HG03439 (cell line): ENCODE measurements around the gene BATF.
"Not testable (repeated sequence)": the region's sequence is repeated elsewhere in the genome, so short reads cannot be mapped to it uniquely, and the experiment has no call there.

Experiments used
- ATAC-seq: cut with Tn5 transposase; IDR thresholded peaks from one replicate; pipeline ENCODE4 v1.9.1; 2021; ENCODE audit warnings: mild to moderate bottlenecking, moderate library complexity; ENCODE audit not compliant: unreplicated experiment

BATF gene, protein sequence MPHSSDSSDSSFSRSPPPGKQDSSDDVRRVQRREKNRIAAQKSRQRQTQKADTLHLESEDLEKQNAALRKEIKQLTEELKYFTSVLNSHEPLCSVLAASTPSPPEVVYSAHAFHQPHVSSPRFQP

DNA sequence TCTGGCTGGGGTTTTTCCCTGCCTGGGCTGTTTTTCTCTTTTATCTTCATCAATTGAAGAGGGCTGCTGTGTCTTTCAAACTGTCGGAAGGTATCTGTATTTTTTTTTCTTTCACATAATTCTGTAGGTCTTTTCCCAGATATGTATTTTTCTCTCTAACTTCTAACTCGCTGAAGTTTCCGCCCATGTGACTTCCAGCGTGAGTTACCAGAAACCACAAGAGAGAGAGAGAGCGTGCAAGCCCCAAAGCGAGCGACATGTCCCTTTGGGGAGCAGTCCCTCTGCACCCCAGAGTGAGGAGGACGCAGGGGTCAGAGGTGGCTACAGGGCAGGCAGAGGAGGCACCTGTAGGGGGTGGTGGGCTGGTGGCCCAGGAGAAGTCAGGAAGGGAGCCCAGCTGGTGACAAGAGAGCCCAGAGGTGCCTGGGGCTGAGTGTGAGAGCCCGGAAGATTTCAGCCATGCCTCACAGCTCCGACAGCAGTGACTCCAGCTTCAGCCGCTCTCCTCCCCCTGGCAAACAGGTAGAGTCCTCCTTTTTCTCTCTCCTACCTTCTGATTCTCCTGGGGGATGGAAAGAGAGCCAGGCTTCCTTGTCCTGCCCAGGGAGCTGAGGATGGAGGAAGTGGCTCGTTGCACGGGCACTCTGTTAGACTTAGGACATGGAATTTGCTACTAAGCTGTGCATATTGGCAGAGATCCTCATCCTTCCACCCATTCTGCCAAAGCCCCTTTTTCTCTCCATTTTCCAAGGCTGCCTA is at the start of gene BATF:
BATF (plus strand) TSS at position 246 of the 759 bp plus-strand sequence; CDS start at position 460, 214 bp downstream.
- peak; percentile 46 for ATAC-seq

DNA sequence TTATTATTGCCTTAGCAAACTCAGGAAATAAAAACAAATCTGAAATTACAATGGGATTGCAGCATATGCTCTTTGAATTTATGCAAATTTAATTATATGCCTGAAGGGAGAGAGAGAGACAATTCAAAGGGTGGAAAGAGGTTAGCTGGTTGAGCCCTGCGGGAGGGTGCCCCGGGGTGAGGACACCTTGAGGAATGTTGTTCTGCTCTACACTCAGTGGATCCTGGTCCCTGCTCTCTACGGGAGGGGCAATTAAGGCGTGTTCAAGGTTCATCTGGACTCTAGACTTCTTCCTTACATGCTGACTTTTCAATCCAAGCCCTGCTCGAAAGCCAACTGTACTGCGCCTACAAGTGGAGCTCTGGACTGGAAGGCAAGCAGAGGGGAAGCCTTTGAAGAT is 48.1 kb upstream of the BATF start:
- not testable (repeated sequence) for ATAC-seq

GRCh38 chr14:75476274-75476995 is 45.8 kb upstream of the BATF start:
- no peak for ATAC-seq

DNA sequence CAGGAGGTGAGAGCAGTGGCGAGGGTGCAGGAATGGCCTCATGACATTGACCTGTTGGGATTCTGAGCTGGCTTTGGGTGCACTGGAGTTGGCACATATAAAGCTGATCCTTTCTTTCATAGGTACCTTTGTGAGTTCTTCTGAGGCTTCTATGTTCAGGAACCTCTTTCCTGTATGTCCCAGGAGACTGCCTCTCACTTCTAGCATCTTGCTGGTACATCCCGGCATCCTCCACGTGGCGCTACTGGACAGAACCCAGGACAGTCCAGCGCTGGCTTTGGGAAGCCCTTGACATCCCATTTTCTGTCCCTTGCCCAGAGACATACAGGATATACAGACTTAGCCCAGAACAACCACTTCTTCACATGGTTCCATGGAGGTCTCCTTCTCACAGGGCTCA is 44.4 kb upstream of the BATF start:
- no peak for ATAC-seq

- no peak for ATAC-seq
Measured at GRCh38 chr14:75479770-75480600, 42.3 kb upstream of the BATF start.

- ATAC-seq = no peak
Measured at GRCh38 chr14:75482366-75482765, 39.9 kb upstream of the BATF start.

DNA sequence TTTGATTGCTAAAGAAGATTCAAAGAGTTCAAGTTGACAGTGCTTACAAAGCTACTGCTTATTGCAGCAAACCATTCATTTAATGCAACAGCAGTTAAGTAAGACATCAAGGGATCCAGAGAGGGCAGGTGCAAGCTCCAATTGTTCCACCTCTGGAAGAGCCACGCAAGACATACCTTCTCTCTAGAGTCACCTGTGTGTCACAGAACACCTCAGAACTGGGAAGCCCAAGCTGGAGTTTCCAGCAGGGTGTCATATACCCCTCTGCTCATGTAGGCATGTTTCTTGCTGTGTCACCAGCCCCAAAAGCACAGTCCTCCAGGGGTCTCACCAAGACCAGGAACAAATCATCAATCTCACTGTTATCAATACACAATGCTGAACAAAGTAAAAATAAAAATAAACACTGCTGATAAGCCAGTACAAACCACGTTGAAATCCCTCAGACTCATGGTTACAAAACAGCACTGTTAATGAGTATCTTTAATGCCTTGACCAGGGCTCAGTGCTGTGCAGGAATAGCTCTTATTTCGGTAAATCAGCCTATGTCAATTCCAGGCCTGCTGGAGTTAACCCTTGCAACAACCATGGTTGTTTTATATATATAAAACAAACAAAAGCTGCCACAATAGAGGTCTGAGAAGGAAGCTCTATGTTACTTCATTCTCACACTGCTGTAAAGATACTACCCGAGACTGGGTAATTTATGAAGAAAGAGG is 37.4 kb upstream of the BATF start:
- no peak for ATAC-seq

GRCh38 chr14:75486318-75486717 is 36.0 kb upstream of the BATF start:
- no peak for ATAC-seq

- ATAC-seq = no peak
Measured at GRCh38 chr14:75487155-75487671, 35.1 kb upstream of the BATF start.

- ATAC-seq = no peak
Measured at GRCh38 chr14:75489480-75489837, 32.8 kb upstream of the BATF start.

GRCh38 chr14:75491376-75491978 is 30.8 kb upstream of the BATF start:
- ATAC-seq = no peak

GRCh38 chr14:75492832-75493591 is 29.3 kb upstream of the BATF start:
- no peak for ATAC-seq

DNA sequence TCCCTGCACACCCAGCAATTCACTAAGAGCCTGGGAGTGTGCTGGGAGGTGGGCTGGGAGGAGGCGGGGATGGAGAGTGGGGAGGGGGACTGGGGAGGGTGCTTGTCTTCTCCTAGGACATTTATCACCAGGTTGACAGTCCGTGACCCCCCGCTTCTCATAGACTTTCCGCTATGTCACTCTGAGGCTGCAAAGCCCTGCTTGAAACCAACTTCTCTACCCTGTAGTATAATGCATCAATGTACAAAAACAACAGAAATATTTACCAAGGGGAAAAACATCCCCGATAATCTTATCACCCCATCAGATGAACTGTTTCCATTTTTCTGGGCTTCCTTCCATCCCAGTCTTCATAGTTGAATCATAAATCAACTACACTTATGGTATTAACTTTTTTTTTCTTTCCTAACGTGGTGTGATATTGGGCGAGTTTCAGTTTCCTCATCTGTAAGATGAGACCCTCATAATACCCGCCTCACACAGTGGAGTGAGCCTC is 28.6 kb upstream of the BATF start:
- no peak for ATAC-seq

DNA sequence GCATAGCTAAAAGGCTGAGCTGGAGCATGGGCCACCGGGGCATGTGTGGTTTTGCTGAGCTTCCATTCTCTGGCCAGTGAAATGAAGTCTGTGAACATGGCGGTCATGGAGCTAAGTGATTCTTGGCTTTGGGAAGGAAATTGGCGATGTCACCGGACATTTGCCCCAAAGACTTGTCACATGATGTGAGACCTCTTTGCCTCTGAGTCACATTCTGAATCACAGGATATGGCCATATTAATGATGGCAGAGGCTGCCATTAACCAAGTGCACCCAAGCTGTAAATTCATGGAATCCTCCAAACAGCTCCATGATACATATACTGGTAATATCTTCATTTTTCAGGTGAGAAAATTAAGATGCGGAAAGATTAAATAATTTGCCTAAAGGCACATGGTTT is 27.4 kb upstream of the BATF start:
- no peak for ATAC-seq

DNA sequence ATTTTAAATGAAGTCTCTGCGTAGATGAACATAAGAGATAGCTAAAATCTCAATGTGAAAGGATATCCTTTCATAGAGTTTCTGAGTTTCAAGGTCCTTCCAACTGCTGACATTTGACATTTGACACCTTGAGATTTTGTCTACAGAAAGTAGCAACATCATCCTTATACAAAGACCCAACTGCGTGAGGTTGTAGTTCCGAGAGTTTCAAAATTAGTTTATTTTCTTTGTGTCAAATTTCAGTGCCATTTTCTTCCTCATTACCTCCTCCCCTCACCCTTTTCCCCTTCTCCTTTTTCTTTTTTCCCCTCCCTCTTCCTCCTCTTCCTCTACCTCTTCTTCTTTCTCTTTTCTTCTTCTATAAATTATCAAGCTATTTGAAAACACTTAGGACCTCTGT is 26.9 kb upstream of the BATF start:
- no peak for ATAC-seq

GRCh38 chr14:75495882-75496281 is 26.4 kb upstream of the BATF start:
- ATAC-seq = no peak

DNA sequence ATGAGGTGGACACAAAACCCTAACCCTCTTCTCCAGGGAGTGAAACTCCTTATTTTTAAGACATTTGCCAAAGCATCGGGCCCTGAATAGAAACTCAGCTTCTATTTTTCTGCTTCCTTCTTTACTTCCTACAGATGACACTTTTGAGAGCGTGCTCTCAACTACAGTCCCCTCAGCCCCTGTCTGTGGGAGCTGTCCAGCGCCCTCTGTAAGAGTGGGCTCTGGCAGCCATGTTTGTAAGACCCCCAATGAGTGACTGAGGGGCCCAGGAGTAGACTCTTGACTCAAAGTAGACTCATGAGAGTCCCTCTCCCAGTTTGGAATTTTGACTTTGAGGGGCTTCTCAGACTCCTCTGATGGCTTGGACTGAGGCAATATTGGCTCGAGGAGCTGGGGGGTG is 25.5 kb upstream of the BATF start:
- no peak for ATAC-seq

DNA sequence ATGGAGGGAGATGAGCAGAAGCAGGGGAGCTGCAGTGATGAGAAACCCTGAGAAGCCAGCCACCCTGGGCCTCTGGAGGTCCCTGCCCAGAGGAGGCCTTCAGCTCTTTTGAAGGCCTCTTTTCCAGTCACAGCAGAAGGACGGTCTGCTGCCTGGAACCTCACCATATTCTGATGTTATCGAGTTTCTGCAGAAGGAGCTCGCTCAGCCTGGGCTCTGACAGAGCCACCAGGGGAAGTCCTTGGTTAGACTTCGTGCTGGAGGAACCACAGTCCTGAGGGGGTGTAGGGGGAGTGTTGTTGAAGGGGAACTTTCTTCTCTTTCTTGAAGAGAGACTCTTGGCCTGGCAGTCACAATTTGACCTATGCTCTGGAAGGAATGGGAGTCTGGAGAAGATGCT is 25.1 kb upstream of the BATF start:
- no peak for ATAC-seq

- no peak for ATAC-seq
Measured at GRCh38 chr14:75497701-75498100, 24.6 kb upstream of the BATF start.
